Lung (tissue), 12 donors: Measurements from ENCODE around the gene TRIM52. TPM values are rescaled to one million over a fixed set of nuclear protein-coding genes. Genes with fewer than 3 reads are reported as not detected.

Source experiments
- ATAC-seq: fragments of 200-7000 bp; cut with Tn5 transposase; one replicate; pipeline ENCODE4 v1.9.1; 2020; ENCODE audit warnings: moderate number of reproducible peaks; ENCODE audit not compliant: insufficient read depth, low FRiP score
- DNase-seq, 3 donors: peaks; one replicate each; pipeline ENCODE4 v3.0.0-alpha.2; 2013 to 2017
- H3K27ac ChIP-seq, 2 donors: one replicate each; pipeline ENCODE4 v1.5.1; 2013; ENCODE audit warnings: mild to moderate bottlenecking in 2 of 2, moderate library complexity in 2 of 2, control low read depth in 1 of 2, inconsistent platforms in 1 of 2, low read depth in 1 of 2, low read length in 1 of 2
- H3K27me3 ChIP-seq, 3 donors: one replicate each; pipeline ENCODE4 v1.5.1; 2013; ENCODE audit warnings: low read length in 2 of 3; ENCODE audit not compliant: control insufficient read depth in 3 of 3, insufficient read depth in 3 of 3
- H3K36me3 ChIP-seq, 4 donors: one replicate each; pipeline ENCODE4 v1.5.1; 2013; ENCODE audit warnings: low read length in 4 of 4, mild to moderate bottlenecking in 1 of 4, moderate library complexity in 1 of 4; ENCODE audit not compliant: control insufficient read depth in 4 of 4, insufficient read depth in 4 of 4
- H3K4me1 ChIP-seq, 5 donors: one replicate each; pipeline ENCODE4 v1.5.1; 2013; ENCODE audit warnings: low read length in 5 of 5, mild to moderate bottlenecking in 2 of 5, moderate library complexity in 1 of 5; ENCODE audit not compliant: control insufficient read depth in 5 of 5, insufficient read depth in 5 of 5
- H3K4me3 ChIP-seq: one replicate; pipeline ENCODE4 v1.5.1; 2013; ENCODE audit warnings: mild to moderate bottlenecking, control low read depth, moderate library complexity
- H3K9ac ChIP-seq, 2 donors: one replicate each; pipeline ENCODE4 v1.5.1; 2013; ENCODE audit warnings: low read length in 2 of 2, control low read depth in 1 of 2; ENCODE audit not compliant: insufficient read depth in 1 of 2
- H3K9me3 ChIP-seq, 4 donors: one replicate each; pipeline ENCODE4 v1.5.1; 2013; ENCODE audit warnings: low read length in 3 of 4, mild to moderate bottlenecking in 1 of 4, moderate library complexity in 1 of 4; ENCODE audit not compliant: control insufficient read depth in 4 of 4, insufficient read depth in 3 of 4
- WGBS, 2 donors: extraction: QIAGEN DNeasy Blood & Tissue Kit; methylation state at CpG; one replicate each; pipeline ENCODE4 v1.1.7; 2013; 5-methylcytosine and 5-hydroxymethylcytosine counted together
- polyA plus RNA-seq, 2 donors: library from polyadenylated mRNA; stranded (reverse); fragments of 200-250 nt; gene quantifications; one replicate each; pipeline ENCODE4 v1.2.1, GENCODE V29; 2013
- total RNA-seq, 2 donors: library from RNA; depleted of rRNA in 1 of 2; stranded (reverse); fragments of >200 nt in 1 of 2; gene quantifications; one replicate each; pipeline ENCODE4 v1.2.1, GENCODE V29; 2014 to 2021
- TF ChIP-seq, protein P1 (sequence below): IDR thresholded peaks from 2 replicates; pipeline ENCODE4 v1.5.1; 2012; ENCODE audit warnings: mild to moderate bottlenecking; ENCODE audit errors: control extremely low read depth, extremely low read depth
- donor health status: control.
- donor health status: control.
- donor health status: Bipolar disorder and iron deficiency.
- donor health status: healthy.
- donor health status: DM: yes; HTN: yes; CAD: no.

TRIM52 gene
- total and polyA plus RNA-seq, 4 donors = 6.5 to 19.3 (median 13.8) TPM

DNA sequence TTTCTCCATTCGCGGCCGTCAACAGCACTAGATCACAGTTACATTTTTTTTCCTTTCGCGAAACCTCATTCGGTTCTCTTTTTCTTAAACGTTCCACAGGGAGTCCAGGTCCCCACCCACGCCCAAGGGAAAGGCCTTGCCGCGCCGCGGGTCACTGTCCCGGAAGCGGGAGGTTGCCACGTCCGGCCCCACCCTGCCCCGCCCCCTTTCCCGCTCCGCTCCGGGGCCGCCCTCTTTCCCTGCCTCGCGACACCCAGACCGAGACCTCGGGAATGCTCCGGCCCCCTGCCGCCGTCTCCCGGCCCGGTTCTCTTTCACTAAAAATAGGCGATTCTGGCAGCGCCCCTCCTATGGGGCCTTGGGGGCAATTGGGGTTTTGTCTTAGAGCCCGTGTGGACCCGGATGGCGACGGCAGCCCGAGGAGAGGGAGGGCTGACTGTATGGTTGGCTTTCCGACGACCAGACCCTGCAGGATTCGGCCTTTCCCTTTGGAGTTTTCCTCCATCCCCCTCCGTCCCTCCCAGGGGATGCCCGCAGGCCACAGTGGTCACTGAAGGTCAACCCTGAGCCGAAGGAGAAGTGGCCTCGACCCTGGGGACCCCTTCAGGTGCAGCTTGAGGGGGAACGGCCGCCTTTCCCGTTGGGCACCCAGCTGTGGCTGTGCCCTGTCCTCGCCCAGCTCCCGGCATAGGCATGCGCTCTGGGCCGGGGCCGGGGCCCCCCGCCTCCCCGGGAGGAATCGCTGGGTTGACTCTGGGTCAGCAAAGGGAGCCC lies 14.5 kb downstream of the TRIM52 start:
- Histone ChIP-seq H3K9ac (peak overlapping the region; percentile 92 to 95), H3K9me3 (no peaks in the 10 kb centered on the region), H3K36me3 (peaks cover 6 to 19% (median 12%) of the 10 kb centered on the region in 4 donors), H3K4me1 (peaks cover 7 to 46% (median 23%) of the 10 kb centered on the region in 5 donors), H3K27me3 (no peaks in the 10 kb centered on the region), H3K27ac (peak overlapping the region; percentile 94 to 97), H3K4me3 (peak overlapping the region; percentile 68)
- TF ChIP-seq, protein P1, sequence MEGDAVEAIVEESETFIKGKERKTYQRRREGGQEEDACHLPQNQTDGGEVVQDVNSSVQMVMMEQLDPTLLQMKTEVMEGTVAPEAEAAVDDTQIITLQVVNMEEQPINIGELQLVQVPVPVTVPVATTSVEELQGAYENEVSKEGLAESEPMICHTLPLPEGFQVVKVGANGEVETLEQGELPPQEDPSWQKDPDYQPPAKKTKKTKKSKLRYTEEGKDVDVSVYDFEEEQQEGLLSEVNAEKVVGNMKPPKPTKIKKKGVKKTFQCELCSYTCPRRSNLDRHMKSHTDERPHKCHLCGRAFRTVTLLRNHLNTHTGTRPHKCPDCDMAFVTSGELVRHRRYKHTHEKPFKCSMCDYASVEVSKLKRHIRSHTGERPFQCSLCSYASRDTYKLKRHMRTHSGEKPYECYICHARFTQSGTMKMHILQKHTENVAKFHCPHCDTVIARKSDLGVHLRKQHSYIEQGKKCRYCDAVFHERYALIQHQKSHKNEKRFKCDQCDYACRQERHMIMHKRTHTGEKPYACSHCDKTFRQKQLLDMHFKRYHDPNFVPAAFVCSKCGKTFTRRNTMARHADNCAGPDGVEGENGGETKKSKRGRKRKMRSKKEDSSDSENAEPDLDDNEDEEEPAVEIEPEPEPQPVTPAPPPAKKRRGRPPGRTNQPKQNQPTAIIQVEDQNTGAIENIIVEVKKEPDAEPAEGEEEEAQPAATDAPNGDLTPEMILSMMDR = no peak
- DNase-seq (peak; percentile 91 to 93 (median 92)), ATAC-seq (peak; percentile 73)
- 0 to 1% methylated on average over 54 to 55 of the region's 55 CpGs for WGBS, 2 donors

DNA sequence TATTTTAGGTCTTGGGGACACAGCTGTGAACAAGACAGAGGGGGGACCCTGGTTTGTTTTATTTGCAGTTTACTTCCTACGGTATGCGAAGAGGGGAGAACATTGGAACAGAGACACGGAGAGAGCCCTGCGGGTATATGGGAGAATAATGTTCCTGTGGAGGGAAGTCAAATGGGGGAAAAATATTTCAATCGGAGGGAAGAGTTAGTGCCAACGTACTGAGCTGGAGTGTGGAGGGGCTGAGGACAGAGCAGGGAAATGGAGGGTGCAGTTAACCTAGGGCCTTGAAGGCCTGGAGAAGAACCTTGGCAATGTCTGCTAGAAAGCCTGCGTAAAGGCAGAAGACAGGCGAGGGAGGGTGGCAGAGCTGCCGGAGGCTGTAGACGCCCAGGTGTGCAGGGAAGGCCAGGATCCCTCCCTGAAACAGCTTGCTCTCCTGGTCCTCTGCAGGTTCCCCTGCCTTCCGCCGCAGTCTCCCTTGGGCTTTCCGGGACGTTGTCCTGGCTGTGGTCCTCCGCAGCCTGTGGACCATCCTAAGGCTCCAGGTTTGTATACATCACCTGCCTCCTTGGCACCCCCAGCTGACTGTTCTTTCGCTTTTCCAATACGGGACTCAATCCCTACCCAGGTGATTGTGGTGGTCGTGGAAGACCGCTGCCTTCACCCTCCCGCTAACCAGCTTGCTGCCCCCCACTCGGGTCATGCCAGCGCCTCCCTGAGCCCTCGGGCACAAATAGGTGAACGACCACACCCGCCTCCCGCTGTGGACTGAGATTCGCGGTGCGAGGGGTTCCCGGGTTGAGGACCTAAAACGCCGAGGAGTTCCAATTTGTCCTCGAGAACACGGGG lies 15.3 kb downstream of the TRIM52 start:
- 32 to 38% methylated on average over 34 of the region's 34 CpGs for WGBS, 2 donors
- Histone ChIP-seq H3K4me3 (peak overlapping the region; percentile 34), H3K4me1 (peaks cover 12 to 48% (median 27%) of the 10 kb centered on the region in 5 donors), H3K9me3 (no peaks in the 10 kb centered on the region), H3K27ac (peak overlapping the region; percentile 94 to 97), H3K9ac (peak overlapping the region; percentile 78 to 95), H3K27me3 (no peaks in the 10 kb centered on the region), H3K36me3 (peaks cover 8 to 25% (median 18%) of the 10 kb centered on the region in 4 donors)
- no peak for ATAC-seq
- TF ChIP-seq, protein P1 = no peak
- DNase-seq = no peak

DNA sequence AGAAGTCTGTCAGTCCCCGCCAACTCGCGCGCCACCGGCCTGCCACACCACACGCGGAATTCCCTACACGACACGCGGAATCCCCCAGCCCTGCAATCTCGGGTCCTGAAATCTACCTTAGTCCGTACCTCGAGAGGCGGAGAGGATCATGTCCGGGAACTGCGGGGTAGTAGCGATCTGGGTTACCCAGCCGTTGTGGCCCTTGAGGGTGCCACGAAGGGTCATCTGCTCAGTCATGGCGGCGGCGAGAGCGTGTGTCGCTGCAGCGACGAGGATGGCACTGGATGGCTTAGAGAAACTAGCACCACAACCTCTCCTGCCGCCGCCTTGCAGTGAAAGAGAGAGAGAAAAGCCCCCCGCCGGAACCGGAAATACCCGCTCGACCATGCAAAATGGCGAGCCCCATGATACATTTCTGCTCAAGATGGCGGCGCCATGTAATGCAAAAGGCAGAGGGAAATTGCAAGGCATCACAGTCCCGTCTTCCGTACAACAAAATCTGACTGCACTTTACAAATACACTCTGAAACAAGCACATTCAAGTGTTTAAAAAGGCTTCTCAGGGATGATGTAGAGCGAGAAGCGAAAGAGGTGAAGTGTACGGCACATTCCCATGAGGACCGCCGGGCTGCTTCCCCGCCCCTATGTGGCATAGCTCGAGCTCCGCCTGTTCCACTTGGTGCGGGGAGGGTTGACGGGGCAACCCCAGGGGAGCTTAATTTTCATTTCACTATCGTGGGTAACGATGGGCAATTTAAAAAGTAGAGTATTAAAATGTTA lies 17.2 kb downstream of the TRIM52 start, which contains the start of gene RACK1:
Gene RACK1 (minus strand): TSS at position 343 of the 780 bp plus-strand sequence. CDS start 106 bp downstream, at position 237.
- H3K36me3 ChIP-seq = peaks cover 16 to 35% (median 33%) of the 10 kb centered on the region in 4 donors
- ATAC-seq = peak; percentile 71
- no peaks in the 10 kb centered on the region for H3K9me3 ChIP-seq
- peak within 1 kb of the TSS; percentile 98 to 99 for H3K9ac ChIP-seq
- peak within 1 kb of the TSS; percentile 95 to 97 for H3K27ac ChIP-seq
- peak; percentile 93 to 97 (median 96) for DNase-seq
- TF ChIP-seq, protein P1 = no peak
- H3K4me3 ChIP-seq = peak within 1 kb of the TSS; percentile 96
- no peaks in the 10 kb centered on the region for H3K27me3 ChIP-seq
- 0% methylated on average over 50 of the region's 50 CpGs for WGBS, 2 donors
- peaks cover 12 to 44% (median 25%) of the 10 kb centered on the region in 5 donors for H3K4me1 ChIP-seq
